Measurements from ENCODE around the gene TXNL4B.

- TF ChIP-seq CTCF (IDR thresholded peaks at IDR 0.05) (no peak), EZH2 (IDR thresholded peaks at IDR 0.05; ENCODE audit: borderline replicate concordance, insufficient read depth, low read depth, low read length, poor library complexity, severe bottlenecking) (no peak)
Observed at GRCh38 chr16:72098936-72099335, 5.5 kb upstream of the TXNL4B start.
